Astrocyte of the spinal cord (primary cell): ENCODE measurements around the gene TIMP1.
A peak's percentile ranks its signal among the peaks of the same experiment; 100 is the strongest.

Experiments
- DNase-seq: peaks from one replicate; pipeline ENCODE4 v3.0.0; 2011; ENCODE audit warnings: low read depth, low spot score
- H3K4me3 ChIP-seq: 2 replicates; pipeline ENCODE4 v1.5.1; 2011; ENCODE audit warnings: low read depth, mild to moderate bottlenecking, low read length, moderate library complexity
- in situ Hi-C: cut with HindIII; loops from 2 replicates; pipeline ENCODE4 v1.10.0; 2017; ENCODE audit warnings: low sequenced_read_pairs
- TF ChIP-seq, protein P1 (sequence below): IDR thresholded peaks from 2 replicates; pipeline ENCODE4 v1.5.1; 2012; ENCODE audit warnings: low read depth, mild to moderate bottlenecking, low read length, inconsistent platforms

TIMP1 gene

DNA sequence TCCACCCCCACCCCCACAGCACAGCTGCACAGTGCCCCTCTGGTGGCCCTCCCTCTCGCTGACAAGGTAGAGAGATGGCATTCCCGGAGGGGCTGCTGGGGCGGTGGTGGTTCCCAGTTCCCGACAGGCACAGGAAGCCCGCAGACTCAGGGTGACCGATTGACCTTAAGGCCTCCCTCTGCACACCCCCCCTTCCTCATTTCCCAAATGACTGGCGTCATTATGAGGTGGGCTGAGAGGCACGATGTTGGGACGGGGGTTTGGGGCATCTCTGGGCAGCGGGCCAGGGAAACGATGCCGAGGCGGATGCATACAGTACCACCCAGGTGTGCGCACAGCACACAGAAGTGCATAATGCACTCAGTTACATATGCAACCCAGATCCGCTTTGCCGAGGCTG, 3.5 kb upstream of the TIMP1 start:
- TF ChIP-seq, protein P1, sequence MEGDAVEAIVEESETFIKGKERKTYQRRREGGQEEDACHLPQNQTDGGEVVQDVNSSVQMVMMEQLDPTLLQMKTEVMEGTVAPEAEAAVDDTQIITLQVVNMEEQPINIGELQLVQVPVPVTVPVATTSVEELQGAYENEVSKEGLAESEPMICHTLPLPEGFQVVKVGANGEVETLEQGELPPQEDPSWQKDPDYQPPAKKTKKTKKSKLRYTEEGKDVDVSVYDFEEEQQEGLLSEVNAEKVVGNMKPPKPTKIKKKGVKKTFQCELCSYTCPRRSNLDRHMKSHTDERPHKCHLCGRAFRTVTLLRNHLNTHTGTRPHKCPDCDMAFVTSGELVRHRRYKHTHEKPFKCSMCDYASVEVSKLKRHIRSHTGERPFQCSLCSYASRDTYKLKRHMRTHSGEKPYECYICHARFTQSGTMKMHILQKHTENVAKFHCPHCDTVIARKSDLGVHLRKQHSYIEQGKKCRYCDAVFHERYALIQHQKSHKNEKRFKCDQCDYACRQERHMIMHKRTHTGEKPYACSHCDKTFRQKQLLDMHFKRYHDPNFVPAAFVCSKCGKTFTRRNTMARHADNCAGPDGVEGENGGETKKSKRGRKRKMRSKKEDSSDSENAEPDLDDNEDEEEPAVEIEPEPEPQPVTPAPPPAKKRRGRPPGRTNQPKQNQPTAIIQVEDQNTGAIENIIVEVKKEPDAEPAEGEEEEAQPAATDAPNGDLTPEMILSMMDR, result no peak
- no peak overlapping the region for H3K4me3 ChIP-seq
- in situ Hi-C loops, result no loop called here
- DNase-seq, result no peak

GRCh38 chrX:47579537-47579936, 2.7 kb upstream of the TIMP1 start:
- in situ Hi-C loops, result no loop called here
- TF ChIP-seq, protein P1, result no peak
- DNase-seq, result peak; percentile 70
- H3K4me3 ChIP-seq, result no peak overlapping the region

GRCh38 chrX:47583240-47583861, 1.1 kb downstream of the TIMP1 start:
- TF ChIP-seq, protein P1, result no peak
- H3K4me3 ChIP-seq, result peak overlapping the region; percentile 73
- DNase-seq, result no peak
- in situ Hi-C loops, result no loop called here

DNA sequence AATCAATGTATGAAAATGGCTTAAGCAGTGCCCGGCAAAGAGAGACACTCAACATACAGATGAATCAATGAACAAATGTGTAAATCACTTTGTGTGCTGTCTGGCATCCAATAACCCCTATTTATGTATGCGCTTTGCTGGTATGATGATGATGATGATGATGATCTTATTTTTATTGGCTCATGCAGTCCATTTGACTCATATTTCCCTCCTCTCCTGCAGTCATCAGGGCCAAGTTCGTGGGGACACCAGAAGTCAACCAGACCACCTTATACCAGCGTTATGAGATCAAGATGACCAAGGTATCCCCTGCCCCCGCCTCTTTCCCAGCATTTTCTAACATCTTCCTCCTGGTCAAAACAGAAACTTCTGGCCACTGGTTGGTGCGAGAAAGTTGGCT, 2.5 kb downstream of the TIMP1 start:
- TF ChIP-seq, protein P1, result no peak
- H3K4me3 ChIP-seq, result peak overlapping the region; percentile 12
- in situ Hi-C loops, result no loop called here
- no peak for DNase-seq

- H3K4me3 ChIP-seq, result no peak overlapping the region
- TF ChIP-seq, protein P1, result peak; percentile 17
- in situ Hi-C loops, result no loop called here
Measured at GRCh38 chrX:47585273-47585672, 3.0 kb downstream of the TIMP1 start.

DNA sequence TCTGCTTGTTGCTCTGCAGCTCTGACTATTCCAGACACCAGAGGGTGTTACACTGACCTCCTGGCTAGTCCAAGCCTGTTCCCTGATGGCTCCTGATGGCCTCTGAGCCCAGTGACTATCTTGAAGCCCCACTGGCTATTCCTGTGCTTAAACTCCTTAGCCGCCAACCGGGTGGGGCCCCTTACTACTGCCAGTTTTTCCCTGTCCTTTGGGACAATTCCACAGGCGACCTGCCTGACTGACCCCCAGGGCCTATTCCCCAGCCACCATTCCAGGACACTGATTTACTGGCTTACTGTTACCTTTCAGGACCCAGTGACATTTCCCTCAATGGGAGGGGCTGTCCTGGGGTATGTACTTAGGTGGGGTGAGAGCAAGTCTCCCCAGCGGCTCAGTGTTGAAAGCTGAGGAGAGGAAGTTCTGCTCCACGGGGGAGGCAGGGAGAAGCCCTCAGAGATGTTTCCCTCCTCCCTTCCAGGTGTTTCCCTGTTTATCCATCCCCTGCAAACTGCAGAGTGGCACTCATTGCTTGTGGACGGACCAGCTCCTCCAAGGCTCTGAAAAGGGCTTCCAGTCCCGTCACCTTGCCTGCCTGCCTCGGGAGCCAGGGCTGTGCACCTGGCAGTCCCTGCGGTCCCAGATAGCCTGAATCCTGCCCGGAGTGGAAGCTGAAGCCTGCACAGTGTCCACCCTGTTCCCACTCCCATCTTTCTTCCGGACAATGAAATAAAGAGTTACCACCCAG, 4.0 kb downstream of the TIMP1 start:
- TF ChIP-seq, protein P1, result no peak
- in situ Hi-C loops, result no loop called here
- no peak for DNase-seq
- no peak overlapping the region for H3K4me3 ChIP-seq

More at GRCh38 chrX:47585273-47585672, 3.0 kb downstream of the TIMP1 start:
- DNase-seq, result no peak
